SK-N-SH (cell line): ENCODE measurements around the gene MBIP. TPM values are rescaled to one million over a fixed set of nuclear protein-coding genes. Genes with fewer than 3 reads are reported as not detected.

Experiments
- CTCF ChIA-PET: fragments of 300-600, 350-600 bp; formaldehyde crosslinking; extraction: SDS; loops from one replicate; lab custom pipeline; 2021; lab: Yijun Ruan, JAX
- POLR2A ChIA-PET: fragments of 350-600 bp; sonication (Branson Sonifier 250); formaldehyde crosslinking; extraction: SDS; loops from one replicate; lab custom pipeline; 2020; ENCODE audit warnings: antibody characterized with exemption, inconsistent platforms; lab: Yijun Ruan, JAX
- DNase-seq: peaks from one replicate; pipeline ENCODE4 v3.0.0; 2012
- H2AFZ ChIP-seq: fragments of 200-600 bp; sonication (generic); 2 replicates; pipeline ENCODE4 v1.8.1; 2016; ENCODE audit warnings: antibody characterized with exemption, mild to moderate bottlenecking, low read depth
- H3F3A ChIP-seq: fragments of 200-600 bp; sonication (generic); replicated peaks from 2 replicates; pipeline ENCODE3; 2016; ENCODE audit warnings: antibody characterized with exemption, mild to moderate bottlenecking; ENCODE audit not compliant: insufficient read depth
- H3K27ac ChIP-seq, 2 experiments: fragments of 200-500 bp in 1 of 2; fragments of 200-600 bp in 1 of 2; sonication (Bioruptor generic) in 1 of 2; sonication (generic), shearing (Covaris generic) in 1 of 2; 2 replicates each; pipeline versions ENCODE4 v1.5.1 to v1.6.1; 2014 to 2016; ENCODE audit warnings: low read depth in 2 of 2, inconsistent platforms in 1 of 2, low read length in 1 of 2, mild to moderate bottlenecking in 1 of 2, mixed read lengths in 1 of 2
- H3K27me3 ChIP-seq: fragments of 200-600 bp; sonication (generic), shearing (Covaris generic); 2 replicates; pipeline ENCODE4 v1.6.1; 2016; ENCODE audit warnings: mixed run types; ENCODE audit not compliant: insufficient read depth
- H3K36me3 ChIP-seq, 2 experiments: fragments of 200-500 bp in 1 of 2; fragments of 200-600 bp in 1 of 2; sonication (Bioruptor generic) in 1 of 2; sonication (generic) in 1 of 2; replicated peaks in 1 of 2; 2 replicates each; pipeline versions ENCODE3 to v1.5.1; 2014 to 2016; ENCODE audit warnings: low read length in 1 of 2, mild to moderate bottlenecking in 1 of 2; ENCODE audit not compliant: insufficient read depth in 2 of 2, control insufficient read depth in 1 of 2
- H3K4me1 ChIP-seq, 2 experiments: fragments of 200-500 bp in 1 of 2; fragments of 200-600 bp in 1 of 2; sonication (Bioruptor generic) in 1 of 2; sonication (generic), shearing (Covaris generic) in 1 of 2; 2 replicates each; pipeline versions ENCODE4 v1.5.1 to v1.6.1; 2014 to 2016; ENCODE audit warnings: low read depth in 1 of 2, low read length in 1 of 2, mixed run types in 1 of 2; ENCODE audit not compliant: insufficient read depth in 2 of 2, control insufficient read depth in 1 of 2
- H3K4me2 ChIP-seq: fragments of 200-600 bp; sonication (generic), shearing (Covaris generic); 2 replicates; pipeline ENCODE4 v1.6.1; 2017; ENCODE audit warnings: mixed run types
- H3K4me3 ChIP-seq, 2 experiments: fragments of 200-500 bp in 1 of 2; fragments of 200-600 bp in 1 of 2; sonication (Bioruptor generic) in 1 of 2; sonication (generic), shearing (Covaris generic) in 1 of 2; 2 replicates each; pipeline versions ENCODE4 v1.5.1 to v1.8.1; 2014 to 2016; ENCODE audit warnings: low read depth in 2 of 2, inconsistent platforms in 1 of 2, low read length in 1 of 2, mild to moderate bottlenecking in 1 of 2, mixed read lengths in 1 of 2, moderate library complexity in 1 of 2
- H3K79me2 ChIP-seq: fragments of 200-600 bp; sonication (generic); 2 replicates; pipeline ENCODE4 v1.8.1; 2017; ENCODE audit warnings: mild to moderate bottlenecking; ENCODE audit not compliant: insufficient read depth
- H3K9ac ChIP-seq: fragments of 200-600 bp; sonication (generic); 2 replicates; pipeline ENCODE4 v1.6.1; 2017; ENCODE audit warnings: mixed run types
- H3K9me2 ChIP-seq: fragments of 200-600 bp; sonication (generic); 2 replicates; pipeline ENCODE4 v1.6.1; 2017; ENCODE audit warnings: mixed run types
- H3K9me3 ChIP-seq: fragments of 200-600 bp; sonication (generic); 2 replicates; pipeline ENCODE4 v1.6.1; 2017; ENCODE audit warnings: mixed run types, mild to moderate bottlenecking, moderate library complexity
- H4K20me1 ChIP-seq: fragments of 200-600 bp; sonication (generic); 2 replicates; pipeline ENCODE4 v1.6.1; 2017; ENCODE audit warnings: mild to moderate bottlenecking, mixed run types; ENCODE audit not compliant: insufficient read depth
- CHD2 ChIP-seq: fragments of 150-350 bp; IDR thresholded peaks from 2 replicates; pipeline ENCODE4 v1.6.1; 2018; ENCODE audit warnings: low read length; ENCODE audit not compliant: partially characterized antibody
- ELF1 ChIP-seq: IDR thresholded peaks from 2 replicates; pipeline ENCODE4 v1.4.0; 2012
- EP300 ChIP-seq, 2 experiments: IDR thresholded peaks; 2 replicates each; pipeline versions ENCODE4 v1.4.0 to v1.6.1; 2012; ENCODE audit warnings: borderline replicate concordance in 1 of 2, low read depth in 1 of 2, low read length in 1 of 2
- EZH2phosphoT487 ChIP-seq: fragments of 200-600 bp; sonication (generic); IDR thresholded peaks from 2 replicates; pipeline ENCODE4 v1.6.1; 2017; ENCODE audit warnings: low read depth, mixed run types, mild to moderate bottlenecking, antibody characterized with exemption, moderate library complexity, borderline replicate concordance
- FOSL2 ChIP-seq: IDR thresholded peaks from 2 replicates; pipeline ENCODE4 v1.4.0; 2012; ENCODE audit warnings: low read depth, mild to moderate bottlenecking, moderate library complexity, borderline replicate concordance
- FOXJ3 ChIP-seq: sonication (generic); formaldehyde crosslinking; IDR thresholded peaks from 2 replicates; pipeline ENCODE4 v1.5.1; 2020; ENCODE audit warnings: mild to moderate bottlenecking, missing genetic modification reagents
- GATA2 ChIP-seq: sonication (generic); formaldehyde crosslinking; IDR thresholded peaks from 2 replicates; pipeline ENCODE4 v1.5.0; 2020; ENCODE audit warnings: mild to moderate bottlenecking, missing genetic modification reagents
- MEF2A ChIP-seq: IDR thresholded peaks from 2 replicates; pipeline ENCODE4 v1.4.0; 2012; ENCODE audit warnings: low read depth, borderline replicate concordance
- NFIC ChIP-seq: IDR thresholded peaks from 2 replicates; pipeline ENCODE4 v1.4.0; 2012; ENCODE audit warnings: borderline replicate concordance
- NRF1 ChIP-seq: IDR thresholded peaks from 2 replicates; pipeline ENCODE4 v1.6.1; 2012; ENCODE audit warnings: low read depth, mild to moderate bottlenecking, low read length
- RAD21 ChIP-seq: IDR thresholded peaks from 2 replicates; pipeline ENCODE4 v1.6.1; 2012; ENCODE audit warnings: mild to moderate bottlenecking, low read length
- RCOR1 ChIP-seq: fragments of 150-350 bp; IDR thresholded peaks from 2 replicates; pipeline ENCODE4 v1.6.1; 2017; ENCODE audit warnings: antibody characterized with exemption, low read length
- RXRA ChIP-seq: IDR thresholded peaks from 2 replicates; pipeline ENCODE4 v1.4.0; 2012; ENCODE audit warnings: low read depth, mild to moderate bottlenecking, borderline replicate concordance
- SIN3A ChIP-seq: IDR thresholded peaks from 2 replicates; pipeline ENCODE4 v1.6.1; 2012; ENCODE audit warnings: low read depth, mild to moderate bottlenecking, low read length, moderate library complexity, borderline replicate concordance
- TAF1 ChIP-seq: IDR thresholded peaks from 2 replicates; pipeline ENCODE4 v1.6.1; 2012; ENCODE audit warnings: low read depth, mild to moderate bottlenecking, low read length, moderate library complexity, borderline replicate concordance
- TCF12 ChIP-seq: IDR thresholded peaks from 2 replicates; pipeline ENCODE4 v1.4.0; 2012
- TEAD4 ChIP-seq: IDR thresholded peaks from 2 replicates; pipeline ENCODE4 v1.4.0; 2012; ENCODE audit warnings: mild to moderate bottlenecking, borderline replicate concordance; ENCODE audit not compliant: insufficient read depth
- WGBS: methylation state at CpG from one replicate; pipeline ENCODE4 v1.1.6; 2017; ENCODE audit warnings: low lambda C conversion rate; 5-methylcytosine and 5-hydroxymethylcytosine counted together
- polyA plus RNA-seq, 3 experiments: library from polyadenylated mRNA; depleted of rRNA; stranded (reverse); fragments of >200 nt; gene quantifications; 2 replicates each; pipeline ENCODE4 v1.2.3, GENCODE V29; 2012
- TF ChIP-seq, protein P1 (sequence below): IDR thresholded peaks from 2 replicates; pipeline ENCODE4 v1.4.0; 2012; ENCODE audit warnings: low read depth
- TF ChIP-seq, protein P2 (sequence below): IDR thresholded peaks from 2 replicates; pipeline ENCODE4; 2012
- TF ChIP-seq, protein P3 (sequence below): fragments of 150-350 bp; IDR thresholded peaks from 2 replicates; pipeline ENCODE4 v1.6.1; 2017; ENCODE audit warnings: antibody characterized with exemption, low read length, low read depth, borderline replicate concordance
- TF ChIP-seq, protein P4 (sequence below): fragments of 200-600 bp; sonication (generic); IDR thresholded peaks from 2 replicates; pipeline ENCODE4 v1.6.1; 2017; ENCODE audit warnings: antibody characterized with exemption, mild to moderate bottlenecking, moderate library complexity
- TF ChIP-seq, protein P5 (sequence below): IDR thresholded peaks from 2 replicates; pipeline ENCODE4 v1.4.0; 2012; ENCODE audit warnings: low read depth, borderline replicate concordance

The MBIP gene
- polyA plus RNA-seq, 1 of the 3 experiments (the other 2 are of a cell fraction) = 11.5 TPM

DNA sequence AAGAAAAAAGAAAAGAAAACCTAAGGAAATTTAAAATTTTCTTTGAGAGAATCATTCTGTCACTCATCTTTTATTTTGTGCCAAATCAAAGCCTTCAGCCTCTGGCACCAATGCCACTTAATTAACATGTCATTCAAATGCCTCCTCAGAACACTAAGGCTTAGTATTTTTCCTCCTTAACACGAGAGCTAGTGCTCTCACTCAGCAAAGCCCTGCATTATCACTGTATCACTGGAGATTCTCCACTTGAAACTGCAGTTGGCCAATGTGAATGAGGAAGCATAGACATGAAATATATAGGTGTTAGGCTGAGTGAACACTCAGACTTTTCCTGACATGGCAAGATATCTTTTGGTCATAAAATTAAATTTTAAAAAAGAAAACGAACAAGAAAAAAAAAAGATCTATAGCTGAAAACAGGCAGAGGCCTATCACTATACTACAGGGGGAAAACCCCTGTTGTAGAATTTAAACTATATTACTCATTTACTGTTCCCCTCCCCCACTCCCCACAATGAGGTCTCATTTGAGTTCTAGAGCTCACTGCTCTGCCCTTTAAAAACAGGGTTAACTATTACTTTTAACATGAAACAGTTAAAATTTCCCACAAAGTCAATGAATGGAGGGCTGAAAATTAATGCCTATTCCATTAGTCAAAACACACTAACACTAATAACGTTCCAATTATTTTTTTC, 5.1 kb downstream of the MBIP start:
- Histone ChIP-seq H3K9me3 (no peaks in the 10 kb centered on the region), H3K4me3 (no peak overlapping the region), H4K20me1 (peaks cover 34% of the 10 kb centered on the region), H2AFZ (no peak overlapping the region), H3K27ac (no peak overlapping the region), H3K27me3 (no peaks in the 10 kb centered on the region), H3K9ac (no peak overlapping the region), H3K4me1 (peaks cover 8 to 10% of the 10 kb centered on the region in 2 experiments; a peak in 2 of 4 replicates), H3K79me2 (peaks cover 61% of the 10 kb centered on the region), H3K9me2 (no peaks in the 10 kb centered on the region), H3K4me2 (no peak overlapping the region), H3K36me3 (peaks cover 30 to 38% of the 10 kb centered on the region in 2 experiments), H3F3A (peaks cover 3% of the 10 kb centered on the region)
- DNase-seq = no peak
- TF ChIP-seq TCF12 (no peak), RXRA (no peak), TAF1 (no peak), FOSL2 (no peak), RCOR1 (no peak), SIN3A (no peak), FOXJ3 (CRISPR knock-in tag) (no peak), ELF1 (no peak), MEF2A (no peak), RAD21 (no peak)
- TF ChIP-seq, protein P1, sequence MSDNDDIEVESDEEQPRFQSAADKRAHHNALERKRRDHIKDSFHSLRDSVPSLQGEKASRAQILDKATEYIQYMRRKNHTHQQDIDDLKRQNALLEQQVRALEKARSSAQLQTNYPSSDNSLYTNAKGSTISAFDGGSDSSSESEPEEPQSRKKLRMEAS = no peak
- ChIA-PET CTCF (no interaction called here), POLR2A (no interaction called here)
- 87% methylated on average over 3 of the region's 3 CpGs for WGBS

DNA sequence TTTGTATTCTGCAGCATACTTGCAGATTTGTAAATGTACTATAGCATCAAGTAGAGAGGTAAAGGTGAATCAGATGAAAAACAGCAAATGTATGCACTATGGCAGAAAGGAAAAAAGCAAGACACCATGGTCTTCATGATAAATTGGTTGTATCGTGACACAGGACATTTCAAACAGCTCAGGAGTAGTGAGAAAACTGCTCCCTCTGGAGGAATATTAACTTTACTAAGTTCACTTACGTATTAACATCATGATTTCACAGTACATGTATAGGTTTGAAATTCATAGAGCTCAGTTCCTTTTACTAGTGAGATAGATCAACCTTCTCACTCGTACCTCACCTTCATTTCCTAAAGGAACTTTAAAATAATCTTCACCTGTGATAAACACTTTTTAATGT, 6.5 kb downstream of the MBIP start:
- Histone ChIP-seq H3K9ac (no peak overlapping the region), H3K27ac (no peak overlapping the region), H2AFZ (no peak overlapping the region), H3K4me2 (no peak overlapping the region), H3K4me1 (peaks cover 3 to 10% of the 10 kb centered on the region in 2 experiments; a peak in 2 of 4 replicates), H3K27me3 (no peaks in the 10 kb centered on the region), H3F3A (peaks cover 3% of the 10 kb centered on the region), H3K79me2 (peaks cover 48% of the 10 kb centered on the region), H3K36me3 (peaks cover 44 to 51% of the 10 kb centered on the region in 2 experiments), H3K9me2 (no peaks in the 10 kb centered on the region), H3K4me3 (no peak overlapping the region), H3K9me3 (no peaks in the 10 kb centered on the region), H4K20me1 (peaks cover 32% of the 10 kb centered on the region)
- POLR2A ChIA-PET = no interaction called here
- no peak for DNase-seq
- 90% methylated on average over 3 of the region's 3 CpGs for WGBS
- CTCF ChIA-PET = interaction anchor here (0.7 to 1.4 kb wide), 5 partner anchors 9 to 19 kb away, joined by 3 to 4 read pairs (median 3); no protein-coding TSS in a partner anchor
- TF ChIP-seq, protein P2, sequence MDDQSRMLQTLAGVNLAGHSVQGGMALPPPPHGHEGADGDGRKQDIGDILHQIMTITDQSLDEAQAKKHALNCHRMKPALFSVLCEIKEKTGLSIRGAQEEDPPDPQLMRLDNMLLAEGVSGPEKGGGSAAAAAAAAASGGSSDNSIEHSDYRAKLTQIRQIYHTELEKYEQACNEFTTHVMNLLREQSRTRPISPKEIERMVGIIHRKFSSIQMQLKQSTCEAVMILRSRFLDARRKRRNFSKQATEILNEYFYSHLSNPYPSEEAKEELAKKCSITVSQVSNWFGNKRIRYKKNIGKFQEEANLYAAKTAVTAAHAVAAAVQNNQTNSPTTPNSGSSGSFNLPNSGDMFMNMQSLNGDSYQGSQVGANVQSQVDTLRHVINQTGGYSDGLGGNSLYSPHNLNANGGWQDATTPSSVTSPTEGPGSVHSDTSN = no peak
- TF ChIP-seq GATA2 (CRISPR knock-in tag) (no peak), CHD2 (no peak), RXRA (no peak), RAD21 (no peak), EZH2phosphoT487 (no peak), NFIC (no peak), SIN3A (no peak), NRF1 (no peak), EP300 (IDR thresholded peaks at IDR 0.05; ENCODE audit: borderline replicate concordance in 1 of 2, low read depth in 1 of 2, low read length in 1 of 2) (no peak), FOXJ3 (CRISPR knock-in tag) (no peak), TEAD4 (no peak)
- TF ChIP-seq, protein P3, sequence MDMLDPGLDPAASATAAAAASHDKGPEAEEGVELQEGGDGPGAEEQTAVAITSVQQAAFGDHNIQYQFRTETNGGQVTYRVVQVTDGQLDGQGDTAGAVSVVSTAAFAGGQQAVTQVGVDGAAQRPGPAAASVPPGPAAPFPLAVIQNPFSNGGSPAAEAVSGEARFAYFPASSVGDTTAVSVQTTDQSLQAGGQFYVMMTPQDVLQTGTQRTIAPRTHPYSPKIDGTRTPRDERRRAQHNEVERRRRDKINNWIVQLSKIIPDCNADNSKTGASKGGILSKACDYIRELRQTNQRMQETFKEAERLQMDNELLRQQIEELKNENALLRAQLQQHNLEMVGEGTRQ = no peak
- TF ChIP-seq, protein P1 = no peak
- TF ChIP-seq, protein P4, sequence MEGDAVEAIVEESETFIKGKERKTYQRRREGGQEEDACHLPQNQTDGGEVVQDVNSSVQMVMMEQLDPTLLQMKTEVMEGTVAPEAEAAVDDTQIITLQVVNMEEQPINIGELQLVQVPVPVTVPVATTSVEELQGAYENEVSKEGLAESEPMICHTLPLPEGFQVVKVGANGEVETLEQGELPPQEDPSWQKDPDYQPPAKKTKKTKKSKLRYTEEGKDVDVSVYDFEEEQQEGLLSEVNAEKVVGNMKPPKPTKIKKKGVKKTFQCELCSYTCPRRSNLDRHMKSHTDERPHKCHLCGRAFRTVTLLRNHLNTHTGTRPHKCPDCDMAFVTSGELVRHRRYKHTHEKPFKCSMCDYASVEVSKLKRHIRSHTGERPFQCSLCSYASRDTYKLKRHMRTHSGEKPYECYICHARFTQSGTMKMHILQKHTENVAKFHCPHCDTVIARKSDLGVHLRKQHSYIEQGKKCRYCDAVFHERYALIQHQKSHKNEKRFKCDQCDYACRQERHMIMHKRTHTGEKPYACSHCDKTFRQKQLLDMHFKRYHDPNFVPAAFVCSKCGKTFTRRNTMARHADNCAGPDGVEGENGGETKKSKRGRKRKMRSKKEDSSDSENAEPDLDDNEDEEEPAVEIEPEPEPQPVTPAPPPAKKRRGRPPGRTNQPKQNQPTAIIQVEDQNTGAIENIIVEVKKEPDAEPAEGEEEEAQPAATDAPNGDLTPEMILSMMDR = no peak
- TF ChIP-seq, protein P5, sequence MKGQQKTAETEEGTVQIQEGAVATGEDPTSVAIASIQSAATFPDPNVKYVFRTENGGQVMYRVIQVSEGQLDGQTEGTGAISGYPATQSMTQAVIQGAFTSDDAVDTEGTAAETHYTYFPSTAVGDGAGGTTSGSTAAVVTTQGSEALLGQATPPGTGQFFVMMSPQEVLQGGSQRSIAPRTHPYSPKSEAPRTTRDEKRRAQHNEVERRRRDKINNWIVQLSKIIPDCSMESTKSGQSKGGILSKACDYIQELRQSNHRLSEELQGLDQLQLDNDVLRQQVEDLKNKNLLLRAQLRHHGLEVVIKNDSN = no peak
